Gastroesophageal sphincter (tissue), 4 donors: Measurements from ENCODE around the gene TMEM248. TPM values are rescaled to one million over a fixed set of nuclear protein-coding genes. Genes with fewer than 3 reads are reported as not detected.

Experiments used
- ATAC-seq: fragments of 150-250 bp; one replicate; pipeline ENCODE4 v1.9.1; 2016; ENCODE audit warnings: mild to moderate bottlenecking, moderate library complexity
- H3K27ac ChIP-seq, 4 donors: fragments of 200-600 bp; sonication (generic) in 3 of 4; 1 replicate in 3 of 4; 2 replicates in 1 of 4; pipeline ENCODE4 v1.5.1; 2016 to 2019
- H3K27me3 ChIP-seq: fragments of 200-600 bp; sonication (generic); one replicate; pipeline ENCODE4 v1.5.1; 2019
- H3K36me3 ChIP-seq, 2 donors: fragments of 200-600 bp; sonication (generic); one replicate each; pipeline ENCODE4 v1.5.1; 2019; ENCODE audit warnings: control low read depth in 1 of 2
- H3K4me1 ChIP-seq, 3 donors: fragments of 200-600 bp; sonication (generic); 1 replicate in 2 of 3; 2 replicates in 1 of 3; pipeline ENCODE4 v1.5.1; 2016 to 2019; ENCODE audit warnings: control low read depth in 2 of 3
- H3K4me3 ChIP-seq, 2 donors: fragments of 200-600 bp; sonication (generic); one replicate each; pipeline ENCODE4 v1.5.1; 2019; ENCODE audit warnings: mild to moderate bottlenecking in 1 of 2, moderate library complexity in 1 of 2
- H3K9me3 ChIP-seq, 3 donors: fragments of 200-600 bp; sonication (generic); one replicate each; pipeline ENCODE4 v1.5.1; 2017 to 2019; ENCODE audit warnings: control low read depth in 2 of 3
- CTCF ChIP-seq, 4 experiments: fragments of 200-600 bp in 2 of 4; fragments of 450-650 bp in 2 of 4; sonication (generic) in 1 of 4; IDR thresholded peaks; one replicate each; pipeline ENCODE4 v1.5.1; 2017 to 2019; ENCODE audit warnings: antibody characterized with exemption in 4 of 4, mild to moderate bottlenecking in 2 of 4, moderate library complexity in 2 of 4
- EP300 ChIP-seq: sonication (generic); formaldehyde crosslinking; IDR thresholded peaks from one replicate; pipeline ENCODE4 v1.6.1; 2017; ENCODE audit warnings: antibody characterized with exemption, mild to moderate bottlenecking
- POLR2A ChIP-seq, 2 donors: fragments of 450-650 bp; IDR thresholded peaks; one replicate each; pipeline ENCODE4 v1.6.1; 2017; ENCODE audit warnings: antibody characterized with exemption in 2 of 2, mild to moderate bottlenecking in 2 of 2, moderate library complexity in 1 of 2
- POLR2AphosphoS5 ChIP-seq: sonication (generic); formaldehyde crosslinking; IDR thresholded peaks from one replicate; pipeline ENCODE4 v1.6.1; 2017; ENCODE audit warnings: antibody characterized with exemption
- WGBS, 2 donors: methylation state at CpG; one replicate each; pipeline ENCODE4 v1.1.5; 2018; ENCODE audit warnings: low coverage in 1 of 2; 5-methylcytosine and 5-hydroxymethylcytosine counted together
- total RNA-seq, 4 donors: library from RNA; depleted of rRNA; stranded (reverse); fragments of >200 nt; gene quantifications; one replicate each; pipeline ENCODE4 v1.1.0, GENCODE V29; 2016

The TMEM248 gene
- total RNA-seq, 4 donors from 2014 or later: 106 to 118 (median 111) TPM

- Histone ChIP-seq H3K27me3 (no peaks in the 10 kb centered on the region), H3K4me1 (peaks cover 0 to 87% (median 14%) of the 10 kb centered on the region in 3 donors), H3K9me3 (no peaks in the 10 kb centered on the region), H3K4me3 (no peak overlapping the region), H3K27ac (no peak overlapping the region), H3K36me3 (peaks cover 0 to 18% of the 10 kb centered on the region in 2 donors)
- TF ChIP-seq POLR2AphosphoS5: no peak
- no peak for TF ChIP-seq CTCF (IDR thresholded peaks at IDR 0.05)
- no peak for TF ChIP-seq POLR2A (IDR thresholded peaks at IDR 0.05)
- TF ChIP-seq EP300: no peak
- no peak for ATAC-seq
- 67 to 78% methylated on average over 5 of the region's 7 CpGs for WGBS, 2 donors
Observed at GRCh38 chr7:66927348-66927948, 6.4 kb downstream of the TMEM248 start.

GRCh38 chr7:66928388-66928787 lies 7.4 kb downstream of the TMEM248 start:
- H3K36me3 ChIP-seq: peaks cover 0 to 18% of the 10 kb centered on the region in 2 donors
- H3K4me3 ChIP-seq: no peak overlapping the region
- peaks cover 0 to 87% (median 6%) of the 10 kb centered on the region in 3 donors for H3K4me1 ChIP-seq
- WGBS, 2 donors: 81 to 86% methylated on average over 4 of the region's 4 CpGs
- no peak overlapping the region for H3K27ac ChIP-seq
- TF ChIP-seq EP300 (no peak), CTCF (IDR thresholded peaks at IDR 0.05) (no peak), POLR2AphosphoS5 (no peak), POLR2A (IDR thresholded peaks at IDR 0.05) (no peak)
- no peaks in the 10 kb centered on the region for H3K27me3 ChIP-seq
- ATAC-seq: no peak
- H3K9me3 ChIP-seq: no peaks in the 10 kb centered on the region

GRCh38 chr7:66929165-66929564 lies 8.1 kb downstream of the TMEM248 start:
- TF ChIP-seq POLR2AphosphoS5 (no peak), EP300 (no peak), CTCF (IDR thresholded peaks at IDR 0.05) (no peak), POLR2A (IDR thresholded peaks at IDR 0.05) (no peak)
- Histone ChIP-seq H3K27me3 (no peaks in the 10 kb centered on the region), H3K9me3 (no peaks in the 10 kb centered on the region), H3K4me3 (no peak overlapping the region), H3K4me1 (peaks cover 0 to 86% (median 0%) of the 10 kb centered on the region in 3 donors), H3K27ac (no peak overlapping the region), H3K36me3 (peaks cover 0 to 12% of the 10 kb centered on the region in 2 donors)
- no peak for ATAC-seq
- WGBS, 2 donors: 81 to 84% methylated on average over 3 to 6 of the region's 8 CpGs

- Histone ChIP-seq H3K27me3 (no peaks in the 10 kb centered on the region), H3K4me1 (peaks cover 0 to 83% (median 0%) of the 10 kb centered on the region in 3 donors), H3K4me3 (no peak overlapping the region), H3K9me3 (no peaks in the 10 kb centered on the region), H3K27ac (no peak overlapping the region), H3K36me3 (peaks cover 0 to 6% of the 10 kb centered on the region in 2 donors)
- no peak for ATAC-seq
- no peak for TF ChIP-seq POLR2AphosphoS5
- TF ChIP-seq CTCF (IDR thresholded peaks at IDR 0.05): no peak
- TF ChIP-seq EP300: no peak
- no peak for TF ChIP-seq POLR2A (IDR thresholded peaks at IDR 0.05)
- 100% methylated on average over 1 to 5 of the region's 5 CpGs for WGBS, 2 donors
Observed at GRCh38 chr7:66929935-66930334, 8.9 kb downstream of the TMEM248 start.

GRCh38 chr7:66930341-66930740 lies 9.3 kb downstream of the TMEM248 start:
- ATAC-seq: no peak

More at GRCh38 chr7:66930341-66930740, 9.3 kb downstream of the TMEM248 start:
- WGBS, 2 donors: 67% methylated on average over 5 of the region's 5 CpGs; no CpG with 5 or more reads in 1 of the 2 donors
- Histone ChIP-seq H3K27ac (no peak overlapping the region), H3K27me3 (no peaks in the 10 kb centered on the region), H3K36me3 (peaks cover 0 to 6% of the 10 kb centered on the region in 2 donors), H3K9me3 (no peaks in the 10 kb centered on the region), H3K4me3 (no peak overlapping the region), H3K4me1 (peaks cover 0 to 79% (median 0%) of the 10 kb centered on the region in 3 donors)
- TF ChIP-seq POLR2AphosphoS5: no peak
- no peak for TF ChIP-seq CTCF (IDR thresholded peaks at IDR 0.05)
- TF ChIP-seq EP300: no peak
- TF ChIP-seq POLR2A (IDR thresholded peaks at IDR 0.05): no peak
